GM23338 (cell line): Measurements from ENCODE around the gene DLK1.

Experiments
- CREB1 ChIP-seq: fragments of 250-450 bp; sonication (Bioruptor Pico); IDR thresholded peaks from 2 replicates; pipeline ENCODE4 v1.5.0; 2020; ENCODE audit warnings: low read depth, mild to moderate bottlenecking, moderate library complexity
- EZH2 ChIP-seq: fragments of 200-600 bp; sonication (generic); IDR thresholded peaks from one replicate; pipeline ENCODE4 v1.8.0; 2017; ENCODE audit warnings: antibody characterized with exemption, mild to moderate bottlenecking, low read depth; ENCODE audit not compliant: unreplicated experiment
- EZH2phosphoT487 ChIP-seq: fragments of 200-600 bp; sonication (generic); IDR thresholded peaks from one replicate; pipeline ENCODE4 v1.8.1; 2018; ENCODE audit warnings: antibody characterized with exemption; ENCODE audit not compliant: unreplicated experiment
- JUNB ChIP-seq: IDR thresholded peaks from one replicate; pipeline ENCODE4 v1.6.1; 2016; ENCODE audit warnings: antibody characterized with exemption; ENCODE audit not compliant: unreplicated experiment
- POLR2AphosphoS5 ChIP-seq: IDR thresholded peaks from 2 replicates; pipeline ENCODE4 v1.6.1; 2016; ENCODE audit warnings: antibody characterized with exemption, low read depth
- REST ChIP-seq: IDR thresholded peaks from one replicate; pipeline ENCODE4 v1.6.1; 2018; ENCODE audit warnings: antibody characterized with exemption; ENCODE audit not compliant: unreplicated experiment
- TF ChIP-seq, protein P1 (sequence below), 2 experiments: fragments of 200-600 bp in 1 of 2; sonication (generic) in 1 of 2; conservative IDR thresholded peaks; 2 replicates each; pipeline versions ENCODE4 v1.5.1 to v1.6.1; 2016 to 2017; ENCODE audit warnings: antibody characterized with exemption in 2 of 2, low read depth in 2 of 2, mild to moderate bottlenecking in 2 of 2, moderate library complexity in 1 of 2

- TF ChIP-seq, protein P1, sequence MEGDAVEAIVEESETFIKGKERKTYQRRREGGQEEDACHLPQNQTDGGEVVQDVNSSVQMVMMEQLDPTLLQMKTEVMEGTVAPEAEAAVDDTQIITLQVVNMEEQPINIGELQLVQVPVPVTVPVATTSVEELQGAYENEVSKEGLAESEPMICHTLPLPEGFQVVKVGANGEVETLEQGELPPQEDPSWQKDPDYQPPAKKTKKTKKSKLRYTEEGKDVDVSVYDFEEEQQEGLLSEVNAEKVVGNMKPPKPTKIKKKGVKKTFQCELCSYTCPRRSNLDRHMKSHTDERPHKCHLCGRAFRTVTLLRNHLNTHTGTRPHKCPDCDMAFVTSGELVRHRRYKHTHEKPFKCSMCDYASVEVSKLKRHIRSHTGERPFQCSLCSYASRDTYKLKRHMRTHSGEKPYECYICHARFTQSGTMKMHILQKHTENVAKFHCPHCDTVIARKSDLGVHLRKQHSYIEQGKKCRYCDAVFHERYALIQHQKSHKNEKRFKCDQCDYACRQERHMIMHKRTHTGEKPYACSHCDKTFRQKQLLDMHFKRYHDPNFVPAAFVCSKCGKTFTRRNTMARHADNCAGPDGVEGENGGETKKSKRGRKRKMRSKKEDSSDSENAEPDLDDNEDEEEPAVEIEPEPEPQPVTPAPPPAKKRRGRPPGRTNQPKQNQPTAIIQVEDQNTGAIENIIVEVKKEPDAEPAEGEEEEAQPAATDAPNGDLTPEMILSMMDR (conservative IDR thresholded peaks at IDR 0.05; ENCODE audit: low read depth in 2 of 2): no peak
- TF ChIP-seq EZH2: no peak
- no peak for TF ChIP-seq POLR2AphosphoS5
- no peak for TF ChIP-seq EZH2phosphoT487
- no peak for TF ChIP-seq REST
- no peak for TF ChIP-seq JUNB
- TF ChIP-seq CREB1 (CRISPR knock-in tag): no peak
Measured at GRCh38 chr14:100787659-100788058, 61.0 kb downstream of the DLK1 start.
